Right lobe of liver (tissue), 6 donors: ENCODE results near the gene CCDC6. TPM values are rescaled to one million over a fixed set of nuclear protein-coding genes. Genes with fewer than 3 reads are reported as not detected.

Source experiments
- ATAC-seq, 4 donors: fragments of 200-7000 bp; cut with Tn5 transposase; one replicate each; pipeline ENCODE4 v1.9.1; 2020; ENCODE audit warnings: mild to moderate bottlenecking in 4 of 4, moderate library complexity in 4 of 4
- DNase-seq, 3 donors: peaks; one replicate each; pipeline ENCODE4 v3.0.0-alpha.2; 2020
- H3K27ac ChIP-seq, 3 donors: fragments of 200-600 bp; one replicate each; pipeline ENCODE4 v1.8.0; 2022
- H3K27me3 ChIP-seq, 2 donors: fragments of 200-600 bp; one replicate each; pipeline ENCODE4 v1.8.0; 2022
- H3K36me3 ChIP-seq, 4 donors: fragments of 200-600 bp; sonication (generic) in 1 of 4; one replicate each; pipeline versions ENCODE4 v1.5.1 to v1.8.0; 2017 to 2022; ENCODE audit warnings: control low read depth in 1 of 4
- H3K4me1 ChIP-seq, 4 donors: fragments of 200-600 bp; sonication (generic) in 1 of 4; one replicate each; pipeline versions ENCODE4 v1.5.1 to v1.8.0; 2017 to 2022; ENCODE audit warnings: control low read depth in 1 of 4
- H3K4me3 ChIP-seq, 3 donors: fragments of 200-600 bp; one replicate each; pipeline ENCODE4 v1.8.0; 2022
- H3K9me3 ChIP-seq, 4 donors: fragments of 200-600 bp; sonication (generic) in 1 of 4; one replicate each; pipeline versions ENCODE4 v1.5.1 to v1.8.0; 2017 to 2022; ENCODE audit warnings: control low read depth in 1 of 4
- CTCF ChIP-seq, 4 donors: fragments of 200-600 bp in 3 of 4; fragments of 450-650 bp in 1 of 4; IDR thresholded peaks; one replicate each; pipeline versions ENCODE4 v1.5.1 to v1.8.0; 2016 to 2022; ENCODE audit warnings: antibody characterized with exemption in 4 of 4, mild to moderate bottlenecking in 2 of 4
- POLR2A ChIP-seq: fragments of 450-650 bp; IDR thresholded peaks from one replicate; pipeline ENCODE4 v1.6.1; 2017; ENCODE audit warnings: antibody characterized with exemption, mild to moderate bottlenecking
- WGBS: methylation state at CpG from one replicate; pipeline ENCODE4 v1.1.6; 2018; ENCODE audit warnings: low coverage, low lambda C conversion rate; ENCODE audit not compliant: insufficient coverage; ENCODE audit errors: missing lambda C conversion rate; 5-methylcytosine and 5-hydroxymethylcytosine counted together
- intact Hi-C, 2 donors: fragments of 100-400 bp; cut with DNase I; formaldehyde crosslinking; loops; one replicate each; pipeline versions ENCODE4 v1.11.2 to v1.14.1; 2022
- total RNA-seq, 6 experiments: library from RNA; depleted of rRNA in 2 of 6; stranded (reverse); fragments of >200 nt in 2 of 6; fragmentation: NEBNext Ultra II Directional in 3 of 6; extraction: Animal tissue kit (Norgen Biotek cat#: 25700) in 3 of 6; gene quantifications; one replicate each; pipeline versions ENCODE4 v1.1.0 to v1.2.4, GENCODE V29; 2016 to 2023
- donor health status: DM: no; HTN: yes; CAD: no.
- donor health status: DM: no; HTN: no; CAD: no.
- donor health status: DM: no; HTN: no; CAD: no.
- donor health status: DM: no; HTN: yes; CAD: no.
- donor health status: DM: no; HTN: yes; CAD: no.

The CCDC6 gene
- total RNA-seq, 6 experiments from 2014 or later: 9.2 to 20.4 (median 14.8) TPM

DNA sequence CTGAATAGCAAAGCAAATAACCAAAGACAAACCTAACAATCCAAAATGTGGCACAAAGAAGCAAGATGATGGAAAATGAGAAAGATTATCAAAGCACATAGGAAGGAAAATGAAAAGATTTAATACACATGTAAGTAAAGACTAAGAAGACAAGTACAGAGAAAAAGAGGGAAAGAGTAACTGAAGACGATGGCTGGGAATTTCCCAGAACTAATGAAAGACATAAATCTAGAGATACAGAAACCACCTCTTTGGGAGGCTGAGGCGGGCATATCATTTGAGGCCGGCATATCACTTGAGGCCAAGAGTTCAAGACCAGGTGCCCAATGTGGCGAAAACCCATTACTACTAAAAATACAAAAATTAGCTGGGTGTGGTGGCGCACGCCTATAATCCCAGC lies 46.8 kb downstream of the CCDC6 start:
- DNase-seq (no peak), ATAC-seq (no peak)
- H3K27ac ChIP-seq: no peak overlapping the region
- H3K27me3 ChIP-seq: no peaks in the 10 kb centered on the region
- no peaks in the 10 kb centered on the region for H3K9me3 ChIP-seq
- H3K36me3 ChIP-seq: no peaks in the 10 kb centered on the region
- WGBS: 100% methylated on average over 5 of the region's 6 CpGs
- H3K4me3 ChIP-seq: no peak overlapping the region
- TF ChIP-seq POLR2A: no peak
- TF ChIP-seq CTCF (IDR thresholded peaks at IDR 0.05): no peak
- intact Hi-C loops: no loop called here
- peaks cover 0 to 4% (median 0%) of the 10 kb centered on the region in 4 donors for H3K4me1 ChIP-seq

DNA sequence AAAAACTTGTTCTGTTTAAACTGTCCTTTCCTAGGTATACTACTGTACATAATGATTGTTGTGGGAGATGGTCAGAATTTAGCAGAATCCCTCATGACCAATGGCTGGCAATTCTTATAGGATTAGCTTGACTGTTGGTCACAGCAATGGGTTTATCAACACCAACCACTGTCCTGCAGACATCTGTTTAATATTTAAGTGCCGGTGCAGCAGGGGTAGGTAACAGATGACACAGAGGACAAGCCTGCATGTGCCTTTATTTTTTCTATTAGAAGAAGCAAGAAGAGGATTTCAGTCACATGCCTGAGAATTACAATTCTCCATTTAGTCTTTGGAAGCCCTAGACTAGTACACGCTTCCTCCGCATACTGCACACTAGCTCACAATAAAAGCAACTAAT lies 48.4 kb downstream of the CCDC6 start:
- intact Hi-C loops: no loop called here
- H3K36me3 ChIP-seq: no peaks in the 10 kb centered on the region
- H3K9me3 ChIP-seq: no peaks in the 10 kb centered on the region
- H3K4me3 ChIP-seq: no peak overlapping the region
- no peak overlapping the region for H3K27ac ChIP-seq
- no peak for ATAC-seq
- no peaks in the 10 kb centered on the region for H3K27me3 ChIP-seq
- H3K4me1 ChIP-seq: no peaks in the 10 kb centered on the region
- TF ChIP-seq CTCF (IDR thresholded peaks at IDR 0.05) (no peak), POLR2A (no peak)
- WGBS: 92% methylated on average over 3 of the region's 3 CpGs
- no peak for DNase-seq

GRCh38 chr10:59857049-59857448 lies 49.3 kb downstream of the CCDC6 start:
- Histone ChIP-seq H3K27ac (no peak overlapping the region), H3K9me3 (no peaks in the 10 kb centered on the region), H3K36me3 (no peaks in the 10 kb centered on the region), H3K27me3 (no peaks in the 10 kb centered on the region), H3K4me3 (no peak overlapping the region), H3K4me1 (no peaks in the 10 kb centered on the region)
- intact Hi-C loops: no loop called here
- no peak for DNase-seq
- WGBS: 77% methylated on average over 3 of the region's 3 CpGs
- no peak for ATAC-seq
- TF ChIP-seq POLR2A (no peak), CTCF (IDR thresholded peaks at IDR 0.05) (no peak)

DNA sequence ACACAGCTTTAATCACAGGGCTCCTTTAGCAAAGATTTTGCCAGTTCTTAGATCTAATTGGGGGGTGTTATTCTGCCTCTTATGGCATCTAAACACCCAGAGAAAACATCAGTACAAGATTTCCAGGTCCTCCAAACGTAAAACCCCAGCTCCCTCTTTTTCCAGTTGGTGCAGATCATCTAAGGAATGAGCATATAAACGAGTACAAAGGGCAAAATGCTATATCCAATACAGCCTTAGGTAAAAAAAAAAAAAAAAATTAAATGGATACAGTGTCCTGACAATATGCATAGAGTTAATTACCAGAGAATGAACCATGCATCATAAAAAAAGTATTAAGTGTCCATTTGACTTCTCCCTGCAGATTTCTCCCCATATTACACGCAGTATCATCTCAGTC lies 50.3 kb downstream of the CCDC6 start:
- WGBS: 81% methylated on average over 3 of the region's 3 CpGs
- ATAC-seq: no peak

More for the DNA sequence above, 50.3 kb downstream of the CCDC6 start:
- intact Hi-C loops: no loop called here
- no peaks in the 10 kb centered on the region for H3K27me3 ChIP-seq
- no peak overlapping the region for H3K4me3 ChIP-seq
- TF ChIP-seq CTCF (IDR thresholded peaks at IDR 0.05) (no peak), POLR2A (no peak)
- no peaks in the 10 kb centered on the region for H3K36me3 ChIP-seq
- no peak for DNase-seq
- no peak overlapping the region for H3K27ac ChIP-seq
- no peaks in the 10 kb centered on the region for H3K9me3 ChIP-seq
- H3K4me1 ChIP-seq: no peaks in the 10 kb centered on the region
